ENCODE results near the gene NMRAL1.

DNA sequence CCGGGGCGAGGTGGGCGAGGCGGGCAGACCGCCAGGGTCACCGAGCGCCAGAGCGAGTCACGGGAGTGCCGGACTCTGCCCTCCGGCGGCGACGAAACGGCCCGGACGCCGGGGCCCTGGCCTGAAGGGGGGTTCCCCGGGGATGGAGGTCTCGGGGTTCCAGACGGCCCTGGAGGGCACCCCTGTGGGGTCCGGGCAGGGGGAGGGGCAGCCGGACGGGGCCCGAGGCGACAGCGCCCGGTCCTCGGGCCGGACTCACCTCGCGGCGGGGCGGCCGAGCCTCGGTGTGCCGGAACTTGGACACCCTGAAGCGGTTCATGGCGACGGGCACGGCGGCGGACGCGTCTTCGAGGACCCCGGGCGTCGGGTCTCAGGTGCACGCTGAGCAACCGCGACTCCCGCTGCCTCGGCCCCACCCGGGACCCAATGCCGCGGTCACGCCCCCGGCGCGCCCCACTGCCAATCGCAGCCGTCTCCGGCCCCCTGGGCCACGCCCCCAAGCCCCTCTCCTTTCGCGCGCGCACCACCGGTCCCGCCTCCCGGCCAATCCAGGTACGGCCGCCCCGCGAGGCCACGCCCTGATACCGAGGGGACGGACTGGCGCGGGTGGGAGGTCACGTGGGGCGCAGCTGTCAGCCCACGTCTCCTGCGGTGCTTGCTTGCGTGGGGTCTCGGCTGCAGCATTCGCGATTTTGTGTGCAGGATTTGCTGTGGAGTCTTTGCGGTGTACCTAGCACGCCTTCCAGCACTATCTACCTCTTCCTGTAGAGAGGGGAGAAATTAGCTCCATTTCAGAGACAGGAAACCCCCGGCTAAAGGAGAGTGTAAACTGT is 58.0 kb downstream of the NMRAL1 start, which contains the start of gene CORO7:
- TF ChIP-seq, protein P1, sequence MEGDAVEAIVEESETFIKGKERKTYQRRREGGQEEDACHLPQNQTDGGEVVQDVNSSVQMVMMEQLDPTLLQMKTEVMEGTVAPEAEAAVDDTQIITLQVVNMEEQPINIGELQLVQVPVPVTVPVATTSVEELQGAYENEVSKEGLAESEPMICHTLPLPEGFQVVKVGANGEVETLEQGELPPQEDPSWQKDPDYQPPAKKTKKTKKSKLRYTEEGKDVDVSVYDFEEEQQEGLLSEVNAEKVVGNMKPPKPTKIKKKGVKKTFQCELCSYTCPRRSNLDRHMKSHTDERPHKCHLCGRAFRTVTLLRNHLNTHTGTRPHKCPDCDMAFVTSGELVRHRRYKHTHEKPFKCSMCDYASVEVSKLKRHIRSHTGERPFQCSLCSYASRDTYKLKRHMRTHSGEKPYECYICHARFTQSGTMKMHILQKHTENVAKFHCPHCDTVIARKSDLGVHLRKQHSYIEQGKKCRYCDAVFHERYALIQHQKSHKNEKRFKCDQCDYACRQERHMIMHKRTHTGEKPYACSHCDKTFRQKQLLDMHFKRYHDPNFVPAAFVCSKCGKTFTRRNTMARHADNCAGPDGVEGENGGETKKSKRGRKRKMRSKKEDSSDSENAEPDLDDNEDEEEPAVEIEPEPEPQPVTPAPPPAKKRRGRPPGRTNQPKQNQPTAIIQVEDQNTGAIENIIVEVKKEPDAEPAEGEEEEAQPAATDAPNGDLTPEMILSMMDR (IDR thresholded peaks at IDR 0.05; ENCODE audit: insufficient read depth, low read depth, low read length), result no peak
- TF ChIP-seq EZH2 (IDR thresholded peaks at IDR 0.05; ENCODE audit: insufficient read depth, low read length), result no peak

Data from astrocyte (in vitro differentiated cells and primary cell).